ENCODE data around the gene APBB2.
A peak's percentile ranks its signal among the peaks of the same experiment; 100 is the strongest.

APBB2 gene

GRCh38 chr4:41197495-41197894, 16.8 kb downstream of the APBB2 start:
- Histone ChIP-seq H3K9me3 (ENCODE audit: severe bottlenecking) (no peaks in the 10 kb centered on the region), H3K36me3 (ENCODE audit: low read depth) (peaks cover 20% of the 10 kb centered on the region), H3K4me1 (ENCODE audit: insufficient read depth, poor library complexity, severe bottlenecking) (peaks cover 18% of the 10 kb centered on the region), H3K4me3 (ENCODE audit: severe bottlenecking) (no peak overlapping the region), H3K27ac (ENCODE audit: poor library complexity, severe bottlenecking) (no peak overlapping the region), H3K27me3 (ENCODE audit: insufficient read depth, poor library complexity, severe bottlenecking) (no peaks in the 10 kb centered on the region)
- no peak for TF ChIP-seq CTCF (IDR thresholded peaks at IDR 0.05; ENCODE audit: poor library complexity, severe bottlenecking)
- ATAC-seq (ENCODE audit: low read depth) (no peak), DNase-seq (ENCODE audit: low spot score) (no peak)

GRCh38 chr4:41196633-41197332, 17.6 kb downstream of the APBB2 start:
- H3K4me1 ChIP-seq (ENCODE audit: insufficient read depth, poor library complexity, severe bottlenecking): peaks cover 18% of the 10 kb centered on the region
- H3K27me3 ChIP-seq (ENCODE audit: insufficient read depth, poor library complexity, severe bottlenecking): no peaks in the 10 kb centered on the region
- no peak for TF ChIP-seq CTCF (IDR thresholded peaks at IDR 0.05; ENCODE audit: poor library complexity, severe bottlenecking)
- peaks cover 25% of the 10 kb centered on the region for H3K36me3 ChIP-seq (ENCODE audit: low read depth)
- H3K9me3 ChIP-seq (ENCODE audit: severe bottlenecking): no peaks in the 10 kb centered on the region
- ATAC-seq (ENCODE audit: low read depth) (no peak), DNase-seq (ENCODE audit: low spot score) (no peak)
- H3K27ac ChIP-seq (ENCODE audit: poor library complexity, severe bottlenecking): no peak overlapping the region
- no peak overlapping the region for H3K4me3 ChIP-seq (ENCODE audit: severe bottlenecking)

GRCh38 chr4:41192136-41192535, 22.2 kb downstream of the APBB2 start:
- H3K27ac ChIP-seq (ENCODE audit: poor library complexity, severe bottlenecking): no peak overlapping the region
- H3K4me3 ChIP-seq (ENCODE audit: severe bottlenecking): no peak overlapping the region
- no peak for TF ChIP-seq CTCF (IDR thresholded peaks at IDR 0.05; ENCODE audit: poor library complexity, severe bottlenecking)
- H3K9me3 ChIP-seq (ENCODE audit: severe bottlenecking): no peaks in the 10 kb centered on the region
- no peaks in the 10 kb centered on the region for H3K27me3 ChIP-seq (ENCODE audit: insufficient read depth, poor library complexity, severe bottlenecking)
- peaks cover 9% of the 10 kb centered on the region for H3K4me1 ChIP-seq (ENCODE audit: insufficient read depth, poor library complexity, severe bottlenecking)
- DNase-seq (ENCODE audit: low spot score) (no peak), ATAC-seq (ENCODE audit: low read depth) (no peak)
- H3K36me3 ChIP-seq (ENCODE audit: low read depth): peaks cover 20% of the 10 kb centered on the region

GRCh38 chr4:41189666-41190065, 24.7 kb downstream of the APBB2 start:
- peaks cover 34% of the 10 kb centered on the region for H3K4me1 ChIP-seq (ENCODE audit: insufficient read depth, poor library complexity, severe bottlenecking)
- peaks cover 19% of the 10 kb centered on the region for H3K36me3 ChIP-seq (ENCODE audit: low read depth)
- no peak for ATAC-seq (ENCODE audit: low read depth)
- no peaks in the 10 kb centered on the region for H3K9me3 ChIP-seq (ENCODE audit: severe bottlenecking)
- no peak for TF ChIP-seq CTCF (IDR thresholded peaks at IDR 0.05; ENCODE audit: poor library complexity, severe bottlenecking)
- no peak for DNase-seq (ENCODE audit: low spot score)
- peak overlapping the region; percentile 29 for H3K27ac ChIP-seq (ENCODE audit: poor library complexity, severe bottlenecking)
- no peaks in the 10 kb centered on the region for H3K27me3 ChIP-seq (ENCODE audit: insufficient read depth, poor library complexity, severe bottlenecking)
- H3K4me3 ChIP-seq (ENCODE audit: severe bottlenecking): no peak overlapping the region

- peak overlapping the region; percentile 29 for H3K27ac ChIP-seq (ENCODE audit: poor library complexity, severe bottlenecking)
- H3K27me3 ChIP-seq (ENCODE audit: insufficient read depth, poor library complexity, severe bottlenecking): no peaks in the 10 kb centered on the region
- peaks cover 38% of the 10 kb centered on the region for H3K4me1 ChIP-seq (ENCODE audit: insufficient read depth, poor library complexity, severe bottlenecking)
- no peaks in the 10 kb centered on the region for H3K9me3 ChIP-seq (ENCODE audit: severe bottlenecking)
- no peak for DNase-seq (ENCODE audit: low spot score)
- no peak for TF ChIP-seq CTCF (IDR thresholded peaks at IDR 0.05; ENCODE audit: poor library complexity, severe bottlenecking)
- ATAC-seq (ENCODE audit: low read depth): no peak
- H3K36me3 ChIP-seq (ENCODE audit: low read depth): peaks cover 14% of the 10 kb centered on the region; the same call in 1 of the 2 replicates
- H3K4me3 ChIP-seq (ENCODE audit: severe bottlenecking): no peak overlapping the region
Measured at GRCh38 chr4:41189076-41189475, 25.3 kb downstream of the APBB2 start.

All from RWPE2 (cell line).